SK-N-MC (cell line): ENCODE measurements around the gene FGF12.

ENCODE experiments used
- EZH2 ChIP-seq: fragments of 200-600 bp; sonication (generic); IDR thresholded peaks from one replicate; pipeline ENCODE4 v1.6.1; 2017; ENCODE audit warnings: antibody characterized with exemption
- POLR2AphosphoS5 ChIP-seq: IDR thresholded peaks from 2 replicates; pipeline ENCODE4 v1.6.1; 2012; ENCODE audit warnings: mild to moderate bottlenecking, low read depth, low read length, borderline replicate concordance

DNA sequence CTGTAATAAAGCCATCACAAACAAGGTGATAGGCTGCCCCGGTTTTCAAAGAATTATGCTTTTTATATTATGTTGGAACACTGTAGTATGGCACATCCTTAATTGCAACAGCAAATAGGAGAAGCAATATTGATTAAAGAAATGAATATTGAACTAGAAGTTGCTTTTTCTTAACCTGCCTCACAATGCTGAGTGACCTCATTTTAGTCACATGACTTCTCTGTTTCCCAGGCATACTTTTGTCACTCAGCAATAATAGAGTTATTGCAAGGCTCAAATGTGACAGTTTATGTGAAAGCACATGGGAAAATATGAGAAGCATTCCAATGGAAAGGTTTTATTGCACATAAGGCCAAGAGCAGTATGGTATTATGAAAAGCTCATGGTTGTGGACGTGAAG is 400.7 kb downstream of the FGF12 start:
- TF ChIP-seq POLR2AphosphoS5 = no peak
- TF ChIP-seq EZH2 = no peak
